HG03520 (cell line): ENCODE data around the gene WWOX.

Source experiments
- ATAC-seq: cut with Tn5 transposase; IDR thresholded peaks from one replicate; pipeline ENCODE4 v1.9.1; 2021; ENCODE audit warnings: mild to moderate bottlenecking, moderate library complexity; ENCODE audit not compliant: unreplicated experiment

WWOX gene

GRCh38 chr16:78552106-78552675 lies 452.7 kb downstream of the WWOX start:
- no peak for ATAC-seq

- ATAC-seq: no peak
These were observed 453.3 kb downstream of the WWOX start for GRCh38 chr16:78552716-78553115.

DNA sequence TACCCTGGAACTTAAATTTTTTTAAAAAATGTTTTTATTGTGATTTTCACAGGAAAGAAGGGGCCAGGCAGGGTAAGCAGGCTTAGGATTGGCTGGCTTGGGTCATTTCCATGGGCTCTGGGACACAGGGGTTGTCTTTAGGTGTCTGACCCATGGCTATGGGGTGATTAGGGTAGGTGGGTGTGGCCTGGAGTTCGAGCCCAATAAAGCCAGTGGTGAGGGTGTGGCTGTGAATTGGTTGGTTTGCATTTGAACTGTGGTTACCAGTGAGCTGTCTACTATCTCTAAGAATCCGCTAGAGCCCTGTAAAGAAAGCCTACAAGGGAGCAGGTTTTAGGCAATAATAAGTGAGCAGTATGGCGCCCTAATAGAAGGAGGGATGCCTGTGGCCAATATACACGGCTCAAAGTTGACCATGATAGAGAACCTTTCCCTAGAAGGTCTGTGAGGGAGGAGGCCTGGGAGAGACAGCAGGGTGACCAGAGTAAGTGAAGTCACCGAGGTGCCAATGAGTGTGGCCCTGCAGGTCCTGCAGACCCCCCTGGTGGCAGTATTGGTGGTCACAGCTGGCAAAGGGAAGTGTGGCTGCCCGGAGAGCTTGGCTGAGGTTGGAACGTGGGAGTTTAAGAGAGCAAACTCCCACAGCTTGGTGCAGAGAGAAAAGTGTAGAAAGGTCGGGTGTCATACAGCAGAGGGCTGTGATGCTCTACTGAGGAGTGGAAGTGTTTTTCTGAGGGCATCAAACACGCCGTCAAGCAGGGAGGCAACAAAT lies 454.0 kb downstream of the WWOX start:
- ATAC-seq: no peak

DNA sequence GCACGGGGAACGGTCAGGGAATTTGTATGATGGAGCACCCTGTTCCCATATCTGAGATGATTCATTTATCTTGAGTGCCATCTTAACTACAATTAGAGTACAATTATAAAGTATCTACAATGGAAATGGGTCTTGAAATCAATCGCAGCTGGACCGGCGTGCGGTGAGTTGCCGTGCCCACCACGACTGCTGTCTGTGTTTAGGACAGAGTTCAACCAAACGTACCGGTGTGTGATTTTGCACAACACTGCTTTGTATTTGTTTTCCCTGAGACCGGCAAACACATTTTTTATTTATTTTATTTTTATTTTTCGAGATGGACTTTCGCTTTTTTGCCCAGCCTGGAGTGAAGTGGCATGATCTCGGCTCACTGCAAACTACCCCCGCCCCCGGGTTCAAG lies 457.0 kb downstream of the WWOX start:
- no peak for ATAC-seq

- ATAC-seq: no peak
These were observed 461.5 kb downstream of the WWOX start for GRCh38 chr16:78560997-78561396.

DNA sequence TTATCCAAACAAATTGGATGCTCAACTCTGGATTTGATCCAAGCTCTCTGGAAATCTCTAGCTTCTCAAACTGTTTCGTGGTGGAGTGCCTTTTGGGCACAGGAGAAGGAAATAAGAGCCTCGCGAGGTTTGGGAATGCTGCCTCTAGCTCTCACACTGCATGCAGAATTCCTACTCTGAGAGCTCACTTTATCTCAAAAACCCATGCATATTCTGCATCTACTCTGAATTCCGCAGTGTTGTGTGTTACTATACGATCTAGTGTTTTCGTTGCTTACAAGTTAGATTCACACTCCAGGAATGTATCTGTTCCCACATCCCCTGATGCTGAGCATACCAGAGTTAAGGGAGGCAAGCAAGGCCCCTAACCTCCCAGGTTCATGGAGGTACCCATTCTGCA lies 462.7 kb downstream of the WWOX start:
- ATAC-seq: no peak

DNA sequence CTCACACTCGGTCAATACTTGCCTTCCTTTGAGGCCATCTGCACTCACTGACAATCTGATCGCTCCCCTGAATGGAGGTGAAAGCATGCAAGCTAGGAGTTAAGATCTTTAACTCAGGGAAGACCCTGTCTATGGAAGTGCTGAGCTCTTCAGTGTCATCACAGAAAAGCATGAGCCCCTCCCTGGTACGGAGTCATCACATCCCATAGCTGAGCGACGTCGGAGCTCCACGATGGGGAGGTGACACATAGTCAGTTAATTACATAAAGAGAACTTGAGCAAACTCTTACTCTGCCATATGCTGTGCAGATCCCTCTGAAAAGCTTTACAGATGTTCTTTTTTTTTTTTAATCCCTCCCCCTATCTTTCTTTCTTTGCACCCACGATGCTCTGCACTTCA lies 463.2 kb downstream of the WWOX start:
- ATAC-seq: no peak

DNA sequence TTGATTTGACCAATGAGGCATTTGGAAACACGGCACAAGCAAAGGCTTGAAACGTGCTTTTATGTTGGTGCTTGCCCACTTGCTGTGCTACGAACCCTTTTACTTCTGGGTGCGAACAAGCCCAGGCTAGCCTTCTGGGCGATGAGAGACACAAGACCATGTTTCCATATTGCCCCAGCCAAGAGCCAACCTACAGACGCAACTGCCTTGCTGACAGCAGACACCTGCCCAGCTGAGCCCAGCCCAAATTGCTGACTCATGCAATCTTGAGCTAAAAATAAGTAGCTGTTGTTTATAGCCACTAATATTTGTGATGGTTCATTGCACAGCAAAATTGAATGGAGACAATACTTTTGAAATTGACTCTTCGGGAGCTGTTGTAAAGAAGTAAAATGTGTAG lies 464.5 kb downstream of the WWOX start:
- no peak for ATAC-seq

GRCh38 chr16:78566397-78567073 lies 467.1 kb downstream of the WWOX start:
- ATAC-seq: no peak

- no peak for ATAC-seq
These were observed 471.1 kb downstream of the WWOX start for GRCh38 chr16:78570399-78571141.

- no peak for ATAC-seq
These were observed 472.0 kb downstream of the WWOX start for GRCh38 chr16:78571434-78571833.

DNA sequence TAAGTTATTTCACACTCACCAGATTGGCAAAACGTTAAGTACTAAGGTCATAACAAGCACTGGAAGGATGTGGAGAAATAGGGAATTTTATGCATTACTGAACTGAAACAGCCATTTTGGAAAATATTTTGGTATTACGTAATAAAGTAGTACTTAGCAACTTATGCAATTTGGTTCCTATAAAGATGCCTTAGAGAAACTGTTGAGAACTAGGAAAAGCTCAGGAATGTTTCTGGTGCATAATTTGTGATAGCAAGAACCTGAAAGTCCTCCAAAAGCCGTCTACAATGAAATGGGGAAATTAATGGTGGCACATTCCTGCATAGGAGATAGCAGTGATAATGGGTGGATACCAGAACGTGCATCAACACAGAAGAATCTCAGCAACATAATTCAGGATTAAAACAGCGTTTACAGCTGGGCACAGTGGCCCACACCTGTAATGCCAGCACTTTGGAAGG lies 472.5 kb downstream of the WWOX start:
- no peak for ATAC-seq

GRCh38 chr16:78574571-78574970 lies 475.1 kb downstream of the WWOX start:
- ATAC-seq: no peak

DNA sequence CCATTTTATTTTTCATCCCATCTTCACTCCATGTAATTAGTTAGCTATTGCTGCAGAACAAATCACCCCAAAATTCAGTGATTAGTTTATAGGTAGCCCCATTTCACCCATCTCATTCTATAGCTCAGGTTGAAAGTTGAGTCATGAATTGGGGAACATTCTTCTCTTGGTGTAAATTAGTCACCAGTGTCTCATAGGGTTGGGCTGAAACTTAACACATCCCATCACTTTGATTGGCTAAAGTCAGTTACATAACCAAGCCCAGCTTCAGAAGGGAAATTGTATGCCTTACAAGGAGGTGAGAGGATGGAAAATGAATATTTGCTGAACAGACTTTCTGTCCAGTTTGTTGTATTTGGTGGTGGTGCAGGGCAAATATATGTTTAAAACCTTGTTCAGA lies 477.5 kb downstream of the WWOX start:
- no peak for ATAC-seq

DNA sequence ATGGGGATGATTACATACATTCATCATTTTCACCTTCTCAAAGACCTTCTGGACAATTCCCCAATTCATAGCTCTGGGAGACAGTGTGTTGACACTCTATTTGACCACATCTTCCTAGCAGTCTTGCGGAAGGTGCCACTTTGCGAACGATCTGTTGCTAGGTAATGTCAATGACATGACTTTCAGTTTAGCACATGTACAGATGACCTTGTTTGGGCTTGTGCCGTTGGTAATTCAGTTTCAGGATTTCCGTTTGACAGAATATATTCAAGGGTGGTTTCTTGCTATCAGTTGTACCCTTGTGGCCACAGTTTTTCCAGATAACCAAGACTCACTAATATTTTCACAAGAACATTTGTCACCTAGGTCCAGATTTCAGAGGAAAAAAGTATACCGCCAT lies 478.2 kb downstream of the WWOX start:
- no peak for ATAC-seq

DNA sequence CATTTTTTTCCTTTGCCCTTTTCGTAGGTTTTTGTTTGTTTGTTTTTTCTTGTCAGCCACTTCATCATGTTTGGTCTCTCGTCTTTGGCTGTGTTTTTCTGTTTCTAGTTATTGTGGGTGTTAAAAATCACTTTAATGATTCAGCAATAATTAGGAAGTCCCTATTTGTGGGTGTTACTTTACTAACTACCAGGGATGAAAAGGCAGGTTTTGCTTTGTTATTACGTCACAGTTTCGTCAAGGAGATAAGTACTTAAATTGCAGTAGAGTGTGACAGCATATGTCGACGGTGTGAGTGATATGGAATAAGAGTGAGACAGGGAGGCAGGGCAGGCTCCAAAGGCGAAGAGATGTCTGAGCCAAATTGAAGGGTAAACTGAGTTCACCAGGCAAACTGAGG lies 479.6 kb downstream of the WWOX start:
- no peak for ATAC-seq

DNA sequence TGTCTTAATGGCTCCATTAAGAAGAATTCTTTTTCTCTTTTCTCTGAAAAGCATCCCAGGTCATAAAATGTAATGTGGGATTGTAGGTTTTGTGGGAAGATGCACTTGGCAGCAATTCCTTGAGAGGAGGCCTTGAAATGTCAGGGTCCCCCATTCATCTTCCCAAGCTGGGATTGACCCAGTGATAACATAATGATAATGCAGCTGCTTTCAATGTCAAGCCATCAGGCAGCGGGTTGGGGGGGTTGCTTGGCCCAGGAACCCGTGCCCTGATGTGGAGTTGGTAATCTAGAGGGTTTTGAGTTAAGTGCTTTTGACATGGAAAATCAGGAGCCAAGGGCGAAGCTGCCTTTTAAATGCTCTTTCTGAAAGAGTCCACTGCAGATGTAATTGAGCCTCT lies 484.0 kb downstream of the WWOX start:
- no peak for ATAC-seq

- no peak for ATAC-seq
These were observed 484.9 kb downstream of the WWOX start for GRCh38 chr16:78584213-78584860.

DNA sequence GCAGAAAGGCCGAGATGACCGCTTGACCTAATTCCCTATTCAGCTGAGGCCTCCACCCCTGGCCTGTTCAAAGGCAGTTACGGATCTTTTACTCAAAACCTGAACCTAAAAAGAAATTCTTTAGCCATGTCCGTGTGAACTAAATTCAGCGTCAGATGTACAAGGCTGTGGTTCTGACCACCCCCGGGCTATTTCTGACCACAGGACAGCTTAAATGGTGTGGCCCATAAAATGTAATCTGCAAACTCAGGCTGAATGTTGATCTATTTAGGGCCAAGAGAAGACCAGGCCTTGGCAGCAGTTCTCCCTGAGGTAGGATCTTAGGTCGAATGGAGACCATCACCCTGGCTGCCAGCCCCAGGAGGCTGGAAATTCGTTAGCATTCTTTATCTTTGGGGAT lies 485.5 kb downstream of the WWOX start:
- ATAC-seq: no peak

- ATAC-seq: no peak
These were observed 489.9 kb downstream of the WWOX start for GRCh38 chr16:78589331-78589730.

- no peak for ATAC-seq
These were observed 492.2 kb downstream of the WWOX start for GRCh38 chr16:78591682-78592103.
